Putamen (tissue), 1 donor: Measurements from ENCODE around the gene DDX56.

ENCODE experiments used
- DNase-seq: peaks from one replicate; pipeline ENCODE4 v3.0.0-alpha.2; 2016; ENCODE audit warnings: low spot score

The DDX56 gene

GRCh38 chr7:44534501-44534900 lies 39.2 kb downstream of the DDX56 start:
- no peak for DNase-seq

- DNase-seq, result no peak
These were observed 39.6 kb downstream of the DDX56 start for GRCh38 chr7:44534087-44534486.

- DNase-seq, result no peak
These were observed 40.2 kb downstream of the DDX56 start for GRCh38 chr7:44533301-44534055.

DNA sequence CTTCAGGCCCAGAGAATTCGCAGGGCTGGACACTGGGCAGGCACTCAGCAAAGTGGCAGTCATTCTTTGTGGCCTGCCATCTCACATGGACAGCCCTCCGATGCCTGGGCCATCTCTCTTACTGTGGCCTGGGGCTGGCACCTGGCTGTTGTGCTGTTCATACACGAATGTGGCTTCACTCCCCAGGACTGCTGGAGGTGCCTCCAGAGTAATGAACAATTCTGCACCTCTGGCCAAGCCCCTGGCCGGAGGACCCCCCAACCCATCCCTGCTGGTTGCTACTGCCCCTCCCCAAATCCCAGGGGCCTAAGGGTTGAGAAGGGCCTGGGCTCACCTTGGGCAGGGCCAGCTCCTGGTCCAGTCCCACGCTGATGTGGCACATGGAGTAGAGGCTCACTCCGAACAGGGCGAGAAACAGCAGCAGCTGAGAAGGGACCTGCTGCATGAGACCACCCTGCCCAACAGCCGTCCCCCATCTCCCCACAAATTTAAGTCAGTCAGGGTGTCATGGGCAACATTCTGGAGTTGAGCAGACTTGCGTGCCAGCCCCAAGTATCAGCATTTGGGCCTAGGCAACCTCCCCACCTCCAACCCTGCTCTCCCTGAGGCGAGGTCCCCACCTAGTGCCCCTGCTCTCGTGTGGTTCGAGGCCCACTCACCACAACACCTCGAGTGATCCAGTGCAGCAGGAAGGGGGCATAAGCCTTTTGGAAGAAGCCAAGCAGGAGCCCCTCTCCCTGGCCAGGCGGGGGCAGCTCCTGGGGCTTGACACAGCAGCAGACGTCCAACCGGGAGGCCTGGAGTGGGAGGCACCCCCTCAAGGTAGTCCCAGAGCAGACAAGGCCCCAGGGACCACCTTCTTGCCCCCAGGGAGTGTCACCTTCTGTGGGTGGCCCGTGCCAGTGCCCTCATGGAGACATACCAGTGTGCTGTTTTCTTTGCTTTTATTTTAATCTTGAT lies 42.0 kb downstream of the DDX56 start:
- DNase-seq, result no peak

- no peak for DNase-seq
These were observed 42.7 kb downstream of the DDX56 start for GRCh38 chr7:44530990-44531389.

DNA sequence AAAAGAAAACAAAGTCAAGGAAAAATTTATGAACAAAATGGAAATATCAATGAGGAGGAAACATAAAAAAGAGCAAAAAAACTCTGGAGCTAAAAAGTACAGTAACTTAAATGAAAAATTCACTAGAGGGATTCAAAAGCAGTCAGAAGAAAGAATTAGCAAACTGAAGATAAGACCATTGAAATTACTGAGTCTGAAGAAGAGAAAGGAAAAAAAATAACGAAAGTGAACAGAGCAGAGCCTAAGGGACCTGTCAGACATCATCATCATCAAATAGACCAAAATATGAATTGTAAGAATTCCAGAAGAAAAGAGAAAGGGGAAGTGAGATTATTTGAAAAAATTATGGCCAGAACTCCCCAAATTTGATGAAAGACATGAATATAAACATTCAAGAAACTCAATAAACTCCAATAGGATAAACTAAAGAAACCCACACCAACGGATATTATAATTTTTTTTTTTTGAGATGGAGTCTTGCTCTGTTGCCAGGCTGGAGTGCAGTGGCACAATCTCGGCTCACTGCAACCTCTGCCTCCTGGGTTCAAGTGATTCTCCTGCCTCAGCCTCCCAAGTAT lies 48.8 kb downstream of the DDX56 start:
- DNase-seq, result no peak

- DNase-seq, result no peak
These were observed 51.4 kb downstream of the DDX56 start for GRCh38 chr7:44522315-44522714.

DNA sequence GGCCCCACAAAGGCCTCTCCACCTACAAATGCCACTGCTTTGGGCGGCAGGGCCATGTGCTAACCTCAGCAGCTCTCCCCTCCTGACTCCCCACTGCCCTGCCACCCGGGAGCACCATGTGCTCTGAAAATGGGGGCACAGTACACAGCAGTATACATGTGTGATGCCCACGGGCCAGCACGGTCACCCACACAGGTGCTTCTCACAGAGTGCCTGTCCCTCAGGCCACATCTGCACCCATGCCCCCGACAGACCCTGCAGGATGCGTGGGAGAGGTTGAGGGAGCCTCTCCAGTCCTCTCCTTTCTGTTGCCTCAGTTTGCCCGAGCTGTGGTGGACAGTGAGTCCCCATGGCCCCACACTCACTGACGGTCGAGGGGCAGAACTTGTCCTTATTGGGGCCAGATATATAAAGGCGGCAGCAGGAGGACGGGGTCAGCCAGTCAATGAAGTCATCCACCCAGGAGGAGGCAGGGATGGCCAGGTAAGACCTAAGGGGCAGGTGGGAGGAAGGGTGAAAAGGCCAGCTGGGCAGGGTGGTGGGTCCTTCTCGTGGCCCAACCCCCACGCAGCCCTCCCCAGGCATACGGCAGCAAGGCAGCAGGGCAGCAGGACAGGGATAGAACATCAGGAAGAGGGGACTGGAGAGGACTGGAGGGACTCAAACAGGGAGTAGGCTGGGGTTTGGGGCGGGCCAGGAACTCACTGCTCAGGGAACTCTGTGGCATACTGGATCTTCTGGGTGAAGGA lies 52.2 kb downstream of the DDX56 start:
- DNase-seq, result no peak

- DNase-seq, result no peak
These were observed 53.1 kb downstream of the DDX56 start for GRCh38 chr7:44520574-44520973.

- DNase-seq, result no peak
These were observed 54.2 kb downstream of the DDX56 start for GRCh38 chr7:44519546-44519945.

GRCh38 chr7:44518761-44519160 lies 54.9 kb downstream of the DDX56 start:
- DNase-seq, result no peak

DNA sequence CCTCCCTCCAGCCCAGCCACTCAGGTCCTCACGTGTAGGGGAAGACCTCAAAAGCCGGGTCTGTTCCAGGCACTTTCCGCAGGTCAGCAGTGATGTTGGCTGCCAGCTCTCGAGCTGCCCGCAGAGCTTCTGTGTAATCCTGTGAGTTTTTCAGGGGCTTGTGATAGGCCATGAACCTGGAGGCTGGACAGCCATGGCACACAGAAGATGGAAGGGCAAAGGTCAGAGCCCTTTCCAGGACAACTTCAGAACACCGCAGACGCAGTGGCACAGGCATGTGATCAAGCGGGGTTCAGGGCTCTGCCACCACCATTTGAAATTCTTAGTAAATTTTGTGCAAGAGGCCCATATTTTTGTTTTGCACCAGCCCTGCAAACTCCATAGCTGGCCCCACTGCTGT lies 56.5 kb downstream of the DDX56 start:
- no peak for DNase-seq
